SK-MEL-5 (cell line): Measurements from ENCODE around the gene NKX2-2. TPM values are rescaled to one million over a fixed set of nuclear protein-coding genes. Genes with fewer than 3 reads are reported as not detected.
A peak's percentile ranks its signal among the peaks of the same experiment; 100 is the strongest.

Experiments used
- DNase-seq: peaks from one replicate; pipeline ENCODE4 v3.0.0-alpha.2; 2016; ENCODE audit warnings: low read depth, low spot score
- in situ Hi-C: cut with HindIII; loops from 2 replicates; pipeline ENCODE4 v1.10.0; 2016; ENCODE audit warnings: low sequenced_read_pairs, high pct_unique_total_duplicates, low pct_unique_long_range_greater_than_20kb
- polyA plus RNA-seq, 2 experiments: library from polyadenylated mRNA; depleted of rRNA; stranded (reverse); fragments of >200 nt; gene quantifications; 2 replicates each; pipeline ENCODE4 v1.2.3, GENCODE V29; 2015
- total RNA-seq: library from RNA; depleted of rRNA; stranded (reverse); fragments of >200 nt; shearing (Covaris generic); gene quantifications from 2 replicates; pipeline ENCODE4 v1.2.3, GENCODE V29; 2014; rRNA removed

The NKX2-2 gene
- 0.13 TPM in 1 of 2 replicates, not detected in the other for total RNA-seq
- 0.13 TPM in 1 of 2 replicates, not detected in the other for polyA plus RNA-seq (2015; cell fraction: cytosol; rRNA removed)
- 0.11 TPM in 1 of 2 replicates, not detected in the other for polyA plus RNA-seq (2015; cell fraction: nucleus; rRNA removed)

- no peak for DNase-seq
- in situ Hi-C loops: no loop called here
Measured at GRCh38 chr20:21513881-21514540, at the start of gene NKX2-2. TSS of gene NKX2-2 (minus strand) at chr20:21514064. CDS start at chr20:21513669, 395 bp downstream.

- DNase-seq: no peak
- in situ Hi-C loops: no loop called here
Measured at GRCh38 chr20:21562656-21563055, 48.8 kb upstream of the NKX2-2 start.

DNA sequence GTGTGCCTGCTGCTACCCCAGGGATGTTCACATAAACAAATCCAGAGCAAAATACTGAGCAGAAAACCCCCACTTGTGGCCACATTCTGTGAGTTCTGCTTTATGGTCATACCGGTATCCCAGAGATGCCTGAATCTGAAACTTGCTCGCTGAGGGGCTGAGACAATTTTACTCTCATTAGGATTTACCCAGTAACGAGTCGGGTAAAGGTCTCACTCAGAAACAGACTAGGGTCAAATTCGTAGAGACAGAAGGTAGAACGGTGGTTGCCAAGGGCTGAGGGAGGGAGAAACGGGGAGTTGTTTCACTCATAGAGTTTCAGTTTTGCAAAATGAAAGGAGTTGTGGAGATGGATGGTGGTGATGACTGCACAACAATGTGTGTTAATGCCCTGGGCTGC, 45.4 kb upstream of the NKX2-2 start:
- in situ Hi-C loops: no loop called here
- no peak for DNase-seq

DNA sequence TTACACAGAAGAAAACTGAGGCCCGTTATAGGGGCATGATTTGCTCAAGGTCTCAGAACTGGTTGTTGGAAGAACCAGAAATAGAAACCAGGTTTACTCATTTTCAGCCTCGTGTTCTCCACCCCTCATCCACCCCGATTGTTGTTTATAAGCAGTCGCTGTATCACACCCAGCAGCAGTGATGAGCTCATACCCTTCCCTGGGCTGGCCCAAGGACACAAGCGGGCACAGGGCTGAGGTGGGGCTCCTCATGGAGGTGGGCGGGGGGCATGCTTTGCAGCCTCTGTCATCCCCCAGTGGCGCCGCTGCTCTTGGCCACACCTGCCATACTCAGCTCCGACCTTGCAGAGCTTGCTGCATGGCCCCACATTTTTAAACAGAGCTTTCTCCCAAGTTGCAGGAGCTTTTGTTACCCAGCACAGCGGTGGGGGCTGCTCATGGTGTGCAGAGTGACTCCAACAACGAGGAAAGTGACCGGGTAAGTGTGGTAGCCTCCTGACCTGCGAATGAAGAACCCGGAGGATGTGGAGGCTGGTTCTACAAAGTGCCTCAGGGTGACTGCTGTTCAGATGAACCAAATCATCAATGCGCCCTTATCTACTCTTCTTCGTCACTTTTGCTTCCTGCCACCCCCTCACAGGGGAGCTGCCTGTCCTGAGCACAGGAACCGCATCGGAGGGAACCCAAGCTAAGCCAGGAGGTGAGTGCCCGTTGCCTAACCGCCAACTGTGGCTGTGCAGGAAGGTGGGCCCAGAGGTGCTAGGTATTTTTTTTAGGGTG, 43.6 kb upstream of the NKX2-2 start:
- in situ Hi-C loops: no loop called here
- no peak for DNase-seq

DNA sequence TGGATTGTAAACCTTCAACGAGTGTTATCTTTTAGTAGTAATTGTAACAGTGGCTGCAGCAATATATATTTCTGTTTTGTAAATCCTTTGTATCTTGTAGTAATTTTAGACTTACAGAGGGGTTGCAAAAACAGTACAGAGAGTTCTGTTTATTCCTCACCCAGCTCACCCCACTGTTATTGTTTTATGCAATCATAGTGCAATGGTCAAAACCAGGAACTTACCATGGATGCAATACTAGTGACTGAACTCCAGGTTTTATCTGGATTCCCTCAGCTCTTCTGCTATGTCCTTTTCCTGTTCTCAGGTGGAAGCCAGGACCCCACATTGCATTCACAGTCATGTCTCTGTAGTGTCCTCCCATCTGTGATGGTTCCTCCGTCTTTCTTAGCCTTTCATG, 42.5 kb upstream of the NKX2-2 start:
- no peak for DNase-seq
- in situ Hi-C loops: no loop called here

DNA sequence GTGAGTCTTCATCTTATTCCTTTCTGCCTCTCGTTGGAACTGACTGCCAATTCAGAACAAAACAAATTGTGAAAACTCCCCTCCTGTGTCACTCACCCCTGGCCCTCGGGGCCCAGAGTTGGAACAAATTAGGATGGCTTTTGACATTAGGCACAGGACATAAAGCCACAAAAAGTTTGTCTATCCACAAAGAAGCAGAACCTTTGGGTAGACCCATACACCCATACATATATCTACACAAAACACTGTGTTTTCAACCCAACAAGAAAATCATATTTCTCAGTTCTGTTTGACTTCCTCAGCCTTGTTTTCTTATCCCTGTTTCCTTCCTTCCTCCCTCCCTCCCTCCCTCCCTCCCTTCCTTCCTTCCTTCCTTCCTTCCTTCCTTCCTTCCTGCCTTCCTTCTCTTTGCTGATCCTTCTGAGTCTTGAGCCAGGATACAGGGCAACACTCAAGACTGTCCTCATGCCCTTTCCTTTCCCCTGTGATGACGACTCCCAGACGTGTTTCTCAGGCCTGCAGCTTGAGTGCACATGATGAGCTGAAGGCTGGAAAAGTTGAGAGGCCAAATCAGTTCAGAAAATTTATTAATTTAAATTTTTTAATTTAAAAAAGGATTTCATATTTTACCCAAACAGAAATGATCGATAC, 41.7 kb upstream of the NKX2-2 start:
- DNase-seq: no peak
- in situ Hi-C loops: no loop called here

DNA sequence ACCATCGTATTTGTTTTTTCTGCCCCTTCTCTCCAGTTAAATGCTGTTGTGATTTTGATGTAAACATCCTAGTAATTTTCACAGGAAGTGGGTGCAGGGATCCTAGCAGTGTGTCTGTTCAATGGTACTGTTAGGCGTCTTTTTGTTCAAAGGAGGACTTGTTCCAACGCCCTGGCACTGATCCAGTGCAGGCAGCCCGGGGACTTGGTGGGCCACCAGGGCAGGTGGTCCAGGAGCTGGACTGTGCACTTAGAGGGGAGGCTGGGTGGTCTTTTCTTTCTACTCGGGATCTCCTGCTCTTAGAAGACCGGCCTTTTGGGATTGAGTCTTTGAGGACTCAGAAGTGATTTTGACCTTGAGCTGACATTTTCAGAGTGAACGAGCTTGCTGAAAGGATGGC, 41.1 kb upstream of the NKX2-2 start:
- DNase-seq: peak; percentile 13
- in situ Hi-C loops: no loop called here

GRCh38 chr20:21554376-21554890, 40.6 kb upstream of the NKX2-2 start:
- no peak for DNase-seq
- in situ Hi-C loops: no loop called here

GRCh38 chr20:21550587-21550986, 36.7 kb upstream of the NKX2-2 start:
- DNase-seq: no peak
- in situ Hi-C loops: no loop called here

DNA sequence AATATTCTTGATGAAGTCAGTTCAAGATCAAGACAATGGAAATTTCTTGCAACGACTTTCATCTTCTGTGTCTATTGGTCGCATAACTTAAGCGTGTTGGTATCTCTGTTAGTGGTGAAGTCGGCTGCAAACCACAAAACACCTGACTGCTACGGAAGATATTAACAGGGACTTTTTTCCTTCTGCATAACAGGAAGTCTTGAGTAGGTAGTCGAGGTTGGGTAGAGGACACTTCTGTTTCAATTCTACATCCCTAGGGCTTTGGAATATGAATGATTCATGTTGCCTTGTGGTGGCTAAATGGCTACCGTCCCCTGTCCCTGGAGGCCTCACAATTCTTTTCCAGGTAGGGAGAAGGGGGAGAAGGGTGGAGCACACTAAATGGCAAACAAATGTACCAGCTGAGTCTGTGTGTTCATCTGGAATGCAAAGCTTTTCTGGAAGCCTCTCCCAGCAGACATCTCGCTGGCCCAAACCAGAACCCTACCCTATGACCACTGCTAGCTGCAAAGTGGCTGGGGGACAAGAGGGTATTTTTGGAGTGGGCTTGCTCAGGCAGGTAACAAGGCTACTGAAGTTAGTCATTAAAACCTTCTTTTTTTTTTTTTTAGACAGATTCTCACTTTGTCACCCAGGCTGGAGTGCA, 34.6 kb upstream of the NKX2-2 start:
- no peak for DNase-seq
- in situ Hi-C loops: no loop called here

DNA sequence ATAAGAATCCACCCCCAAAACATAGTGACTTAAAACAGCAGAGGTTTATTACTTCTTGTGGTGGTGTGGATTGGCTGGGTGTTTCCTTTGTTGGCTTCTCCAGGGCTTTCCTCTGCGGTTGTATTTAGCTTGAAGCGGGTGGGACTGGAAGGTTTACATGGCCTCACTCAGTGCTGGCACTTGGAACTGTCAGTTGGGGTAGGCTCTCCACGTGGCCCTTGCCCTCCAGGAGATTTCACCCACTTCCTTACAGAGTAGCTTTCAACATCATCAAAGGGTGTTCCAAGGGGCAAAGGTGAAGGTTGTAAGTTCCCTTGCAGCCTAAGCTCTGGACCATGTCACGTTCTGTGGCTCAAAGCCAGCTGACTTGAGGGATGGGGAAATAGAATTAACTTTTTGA, 32.5 kb upstream of the NKX2-2 start:
- in situ Hi-C loops: no loop called here
- no peak for DNase-seq

DNA sequence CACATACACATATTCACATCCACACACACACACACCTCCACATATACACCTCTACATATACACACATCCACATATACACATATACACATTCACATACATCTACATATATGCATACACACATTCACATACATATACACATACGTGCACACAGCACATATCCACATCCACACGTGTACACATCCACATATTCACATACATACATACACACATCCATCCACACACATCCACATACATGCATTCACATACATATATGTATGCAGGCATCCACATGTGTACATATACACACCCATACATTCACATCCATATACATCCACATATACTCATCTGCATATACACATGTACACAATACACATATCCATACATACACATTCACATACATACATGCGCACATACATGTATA, 25.6 kb upstream of the NKX2-2 start:
- in situ Hi-C loops: no loop called here
- no peak for DNase-seq

DNA sequence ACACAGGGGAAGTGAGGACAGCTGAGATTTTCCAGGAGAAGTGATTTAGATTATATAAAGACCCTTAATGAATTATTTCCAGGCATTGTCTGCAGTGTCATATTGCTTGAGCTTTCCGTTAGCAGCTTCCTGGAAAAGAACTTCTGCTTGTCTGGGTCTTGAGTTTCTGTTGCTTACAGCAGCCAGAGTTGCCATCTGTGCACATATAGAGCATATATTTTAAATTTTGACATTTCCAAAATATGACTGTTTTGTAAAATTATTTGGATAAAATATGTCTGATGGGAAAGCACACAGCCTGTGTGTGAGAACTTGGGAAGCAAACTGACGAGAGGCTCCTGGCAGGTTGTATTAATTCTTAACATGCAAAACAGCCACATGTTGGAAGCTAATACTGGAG, 21.0 kb upstream of the NKX2-2 start:
- no peak for DNase-seq
- in situ Hi-C loops: no loop called here

DNA sequence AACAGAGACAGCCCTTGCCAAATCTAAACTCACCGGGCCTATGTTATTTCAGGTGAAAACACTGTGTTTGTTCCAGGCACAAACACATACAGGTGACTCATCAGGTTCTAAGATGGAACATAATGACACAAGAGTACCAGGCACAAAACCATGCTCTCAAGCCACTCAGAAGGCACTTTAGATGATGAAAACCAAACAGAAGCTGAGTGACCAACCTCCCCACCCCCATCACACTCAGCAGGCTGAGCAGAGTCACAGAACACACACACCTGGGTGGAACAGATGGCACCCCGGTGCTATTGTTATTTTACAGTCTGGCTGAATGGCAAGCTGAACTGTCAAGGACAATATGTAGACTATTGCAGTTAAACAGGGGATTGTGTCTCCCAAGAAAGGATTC, 20.6 kb upstream of the NKX2-2 start:
- in situ Hi-C loops: no loop called here
- DNase-seq: no peak

DNA sequence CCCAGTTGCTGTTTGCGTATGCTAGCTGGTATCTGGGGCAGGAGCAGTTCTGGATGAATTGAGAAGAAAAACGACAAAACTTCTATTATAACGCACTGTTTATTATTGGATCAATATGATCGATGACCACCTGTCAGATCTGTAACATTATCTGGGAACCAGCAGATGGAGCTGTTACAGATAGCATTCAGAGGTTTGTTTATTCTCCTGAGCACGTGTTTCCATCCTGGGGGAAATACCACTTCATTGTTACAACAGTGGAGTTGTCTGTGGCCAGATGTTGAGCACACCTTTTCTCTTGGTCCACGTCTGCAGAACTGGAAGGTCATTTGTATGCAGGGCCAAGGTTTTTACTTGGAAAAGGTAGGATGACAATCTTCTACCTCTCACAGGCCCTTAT, 16.0 kb upstream of the NKX2-2 start:
- peak; percentile 42 for DNase-seq
- in situ Hi-C loops: no loop called here

DNA sequence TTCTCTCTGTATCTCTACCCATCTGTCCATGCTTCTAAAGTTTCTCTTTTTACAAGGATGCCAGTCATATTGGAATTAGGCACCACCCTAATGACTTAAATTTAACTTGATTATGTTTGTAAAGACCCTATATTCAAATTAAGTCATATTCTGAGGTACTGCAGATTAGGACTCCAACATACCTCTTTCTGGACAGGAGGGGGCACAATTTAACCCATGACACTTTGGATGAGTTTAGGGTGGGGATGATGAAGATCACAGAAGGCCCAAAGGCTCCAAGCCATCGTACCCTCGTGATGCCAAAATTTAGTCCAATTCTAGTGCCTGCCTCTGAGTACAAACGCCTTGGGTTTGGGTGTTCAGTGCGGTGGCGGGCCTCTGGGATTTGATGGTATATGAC, 15.0 kb upstream of the NKX2-2 start:
- in situ Hi-C loops: no loop called here
- peak; percentile 10 for DNase-seq

DNA sequence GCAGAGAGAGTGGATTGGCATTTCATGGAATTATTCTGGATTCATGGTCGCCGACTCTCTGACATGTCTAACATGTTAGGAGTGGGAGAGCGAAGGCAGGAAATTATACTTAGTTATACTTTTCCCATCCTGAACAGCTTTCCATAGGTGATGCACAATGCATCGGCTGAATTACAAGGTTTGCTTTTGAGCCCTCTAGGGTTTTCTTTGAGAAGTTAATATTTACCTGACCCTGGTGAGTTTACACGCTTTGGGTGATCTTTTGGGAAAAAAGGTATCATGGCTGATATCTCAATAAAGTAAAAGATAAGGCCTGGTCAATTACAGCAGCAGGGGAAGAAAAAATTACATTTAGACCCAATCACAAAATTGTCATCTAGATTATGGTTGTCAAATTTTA, 14.0 kb upstream of the NKX2-2 start:
- in situ Hi-C loops: no loop called here
- no peak for DNase-seq

- in situ Hi-C loops: no loop called here
- DNase-seq: no peak
Measured at GRCh38 chr20:21526776-21527175, 12.9 kb upstream of the NKX2-2 start.
